ENCODE measurements around the gene OR4Q3. TPM values are rescaled to one million over a fixed set of nuclear protein-coding genes. Genes with fewer than 3 reads are reported as not detected.
"Not testable (repeated sequence)": the region's sequence is repeated elsewhere in the genome, so short reads cannot be mapped to it uniquely, and the experiment has no call there.

OR4Q3 gene
- total RNA-seq, 1 experiment from 2014 or later = not detected

DNA sequence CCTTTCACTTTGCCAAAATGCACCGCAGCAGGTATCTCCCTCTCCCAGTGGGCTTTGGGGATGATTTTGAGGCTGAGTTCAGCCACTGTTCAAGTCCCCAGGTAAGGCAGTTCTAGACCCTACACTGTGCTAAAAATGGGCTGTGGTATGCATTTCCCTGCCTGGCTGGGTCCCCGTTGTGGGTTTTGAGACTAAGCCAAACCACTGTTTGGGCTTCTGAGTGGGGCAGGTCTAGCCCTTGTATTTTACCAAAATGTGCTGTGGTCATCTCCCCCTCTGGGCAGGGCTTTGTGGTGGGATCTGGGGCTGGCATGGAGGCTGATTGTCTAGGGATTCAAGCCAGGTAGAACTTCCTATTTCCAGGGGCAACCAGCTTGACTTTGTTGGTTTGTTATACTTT, 13.6 kb upstream of the OR4Q3 start:
- Histone ChIP-seq H3K4me3 (ENCODE audit: low read depth in 2 of 2, low read length in 2 of 2) (no peak overlapping the region), H3K4me1 (ENCODE audit: control insufficient read depth, insufficient read depth, low read length) (no peaks in the 10 kb centered on the region), H3K9me3 (ENCODE audit: control insufficient read depth, insufficient read depth, low read depth, low read length) (peaks cover 7% of the 10 kb centered on the region; the same call in 1 of the 2 replicates), H3K27ac (ENCODE audit: low read length) (no peak overlapping the region), H3K36me3 (ENCODE audit: control insufficient read depth, insufficient read depth, low read length) (no peaks in the 10 kb centered on the region), H3K27me3 (ENCODE audit: control insufficient read depth, insufficient read depth, low read length) (no peaks in the 10 kb centered on the region)
- CTCF ChIA-PET = no interaction called here
- in situ Hi-C loops (cut with HindIII; ENCODE audit: low pct_unique_long_range_greater_than_20kb, low sequenced_read_pairs) = no loop called here
- BruUV-seq (replicated peaks) = no TSS peak
- POLR2A ChIA-PET = no interaction called here
- TF ChIP-seq SIN3A (IDR thresholded peaks at IDR 0.05; ENCODE audit: borderline replicate concordance, insufficient read depth, low read depth, low read length) = no peak
- no peak for TF ChIP-seq TCF7L2 (IDR thresholded peaks at IDR 0.05; ENCODE audit: low read depth, low read length)
- no peak for TF ChIP-seq POLR2AphosphoS5 (IDR thresholded peaks at IDR 0.05; ENCODE audit: low read depth, low read length)
- no peak for TF ChIP-seq CTCF (IDR thresholded peaks at IDR 0.05)
- TF ChIP-seq REST (IDR thresholded peaks at IDR 0.05; ENCODE audit: insufficient read depth in 1 of 2, low read depth in 2 of 2, low read length in 1 of 2) = no peak
- intact Hi-C loops (cut with micrococcal nuclease; ENCODE audit: unreplicated experiment) = no loop called here
- DNase-seq (ENCODE audit: low read depth, low spot score) (no peak), ATAC-seq (no peak)

DNA sequence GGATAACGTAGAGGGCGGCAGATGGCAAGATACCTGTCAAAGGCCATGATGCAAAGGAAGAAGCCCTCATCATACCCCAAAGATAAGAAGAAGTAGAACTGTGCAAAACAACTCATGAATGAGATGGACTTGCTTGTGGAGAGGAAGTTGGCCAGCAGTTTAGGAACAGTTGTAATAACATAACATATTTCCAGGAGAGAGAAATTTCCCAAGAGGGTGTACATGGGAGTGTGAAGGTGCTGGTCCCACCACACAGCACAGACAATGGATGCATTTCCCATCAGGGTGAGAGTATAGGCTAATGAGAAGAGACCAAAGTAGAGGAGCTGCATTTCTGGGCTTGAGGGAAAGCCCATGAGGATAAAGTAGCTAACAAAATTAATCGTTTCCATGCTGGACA, 9.5 kb upstream of the OR4Q3 start:
- H3K27me3 ChIP-seq (ENCODE audit: control insufficient read depth, insufficient read depth, low read length); DNase-seq (ENCODE audit: low read depth, low spot score); H3K4me1 ChIP-seq (ENCODE audit: control insufficient read depth, insufficient read depth, low read length); H3K4me3 ChIP-seq (ENCODE audit: low read depth in 2 of 2, low read length in 2 of 2); H3K36me3 ChIP-seq (ENCODE audit: control insufficient read depth, insufficient read depth, low read length); H3K9me3 ChIP-seq (ENCODE audit: control insufficient read depth, insufficient read depth, low read depth, low read length); CTCF ChIA-PET; intact Hi-C loops (cut with micrococcal nuclease; ENCODE audit: unreplicated experiment); ATAC-seq; POLR2A ChIA-PET; in situ Hi-C loops (cut with HindIII; ENCODE audit: low pct_unique_long_range_greater_than_20kb, low sequenced_read_pairs); H3K27ac ChIP-seq (ENCODE audit: low read length); BruUV-seq (replicated peaks): not testable (repeated sequence)

DNA sequence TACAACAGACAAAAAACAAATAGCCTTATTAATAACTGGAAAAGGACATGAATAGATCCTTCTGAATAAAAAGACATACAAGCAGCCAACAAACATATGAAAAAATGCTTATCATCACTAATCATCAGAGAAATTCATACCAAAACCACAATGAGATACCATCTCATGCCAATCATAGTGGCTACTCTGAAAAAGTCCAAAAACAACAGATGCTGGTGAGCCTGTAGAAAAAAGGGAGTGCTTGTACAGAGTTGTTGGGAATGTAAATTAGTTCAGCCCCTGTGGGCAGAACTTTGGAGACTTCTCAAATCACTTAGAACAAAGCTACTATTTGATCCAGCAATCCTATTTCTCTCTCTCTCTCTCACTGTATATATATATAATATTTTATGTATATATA, 8.9 kb downstream of the OR4Q3 start:
- H3K4me1 ChIP-seq (ENCODE audit: control insufficient read depth, insufficient read depth, low read length); H3K27ac ChIP-seq (ENCODE audit: low read length); CTCF ChIA-PET; BruUV-seq (replicated peaks); POLR2A ChIA-PET; H3K27me3 ChIP-seq (ENCODE audit: control insufficient read depth, insufficient read depth, low read length); H3K36me3 ChIP-seq (ENCODE audit: control insufficient read depth, insufficient read depth, low read length); intact Hi-C loops (cut with micrococcal nuclease; ENCODE audit: unreplicated experiment); DNase-seq (ENCODE audit: low read depth, low spot score); H3K4me3 ChIP-seq (ENCODE audit: low read depth in 2 of 2, low read length in 2 of 2); in situ Hi-C loops (cut with HindIII; ENCODE audit: low pct_unique_long_range_greater_than_20kb, low sequenced_read_pairs); ATAC-seq; H3K9me3 ChIP-seq (ENCODE audit: control insufficient read depth, insufficient read depth, low read depth, low read length): not testable (repeated sequence)
